ENCODE data around the gene MIAT.

The MIAT gene

GRCh38 chr22:26669060-26669481 lies 11.7 kb downstream of the MIAT start:
- peak; percentile 70 for TF ChIP-seq CTCF (conservative IDR thresholded peaks at IDR 0.05; ENCODE audit: low read length)
- peak; percentile 81 for DNase-seq (ENCODE audit: low read depth)
- H3K4me3 ChIP-seq (ENCODE audit: low read length), result no peak overlapping the region

GRCh38 chr22:26670459-26670858 lies 13.1 kb downstream of the MIAT start:
- no peak for DNase-seq (ENCODE audit: low read depth)
- no peak overlapping the region for H3K4me3 ChIP-seq (ENCODE audit: low read length)
- no peak for TF ChIP-seq CTCF (conservative IDR thresholded peaks at IDR 0.05; ENCODE audit: low read length)

GRCh38 chr22:26671317-26672059 lies 14.1 kb downstream of the MIAT start:
- no peak overlapping the region for H3K4me3 ChIP-seq (ENCODE audit: low read length)
- TF ChIP-seq CTCF (conservative IDR thresholded peaks at IDR 0.05; ENCODE audit: low read length), result no peak
- DNase-seq (ENCODE audit: low read depth), result no peak

GRCh38 chr22:26672060-26672471 lies 14.7 kb downstream of the MIAT start:
- peak overlapping the region; percentile 96 for H3K4me3 ChIP-seq (ENCODE audit: low read length)
- TF ChIP-seq CTCF (conservative IDR thresholded peaks at IDR 0.05; ENCODE audit: low read length), result no peak
- DNase-seq (ENCODE audit: low read depth), result no peak

- peak; percentile 96 for DNase-seq (ENCODE audit: low read depth)
- H3K4me3 ChIP-seq (ENCODE audit: low read length), result peak overlapping the region; percentile 96
- peak; percentile 64 for TF ChIP-seq CTCF (conservative IDR thresholded peaks at IDR 0.05; ENCODE audit: low read length)
Observed at GRCh38 chr22:26672590-26673468, 15.4 kb downstream of the MIAT start.

- peak; percentile 51 for DNase-seq (ENCODE audit: low read depth)
- TF ChIP-seq CTCF (conservative IDR thresholded peaks at IDR 0.05; ENCODE audit: low read length), result no peak
- peak overlapping the region; percentile 96 for H3K4me3 ChIP-seq (ENCODE audit: low read length)
Observed at GRCh38 chr22:26673486-26673885, 16.1 kb downstream of the MIAT start.

Data from AG10803 (cell line).